HG03460 (cell line): Measurements from ENCODE around the gene PTGR2.
"Not testable (repeated sequence)": the region's sequence is repeated elsewhere in the genome, so short reads cannot be mapped to it uniquely, and the experiment has no call there.

Experiments
- ATAC-seq: cut with Tn5 transposase; IDR thresholded peaks from one replicate; pipeline ENCODE4 v1.9.1; 2021; ENCODE audit not compliant: unreplicated experiment

The PTGR2 gene

GRCh38 chr14:73886449-73887317 is 35.1 kb downstream of the PTGR2 start, which contains the start of gene ZNF410:
Gene ZNF410, plus strand, starts transcription at chr14:73886859. Its CDS starts 5,317 bp downstream, at chr14:73892176.
- ATAC-seq: peak; percentile 93

GRCh38 chr14:73887318-73887616 is 35.6 kb downstream of the PTGR2 start:
- no peak for ATAC-seq

- ATAC-seq: no peak
Observed at GRCh38 chr14:73887694-73888459, 36.2 kb downstream of the PTGR2 start.

GRCh38 chr14:73888460-73888725 is 36.8 kb downstream of the PTGR2 start:
- ATAC-seq: no peak

- no peak for ATAC-seq
Observed at GRCh38 chr14:73888971-73889370, 37.3 kb downstream of the PTGR2 start.

GRCh38 chr14:73889376-73889775 is 37.7 kb downstream of the PTGR2 start:
- ATAC-seq: no peak

GRCh38 chr14:73894180-73894687 is 42.6 kb downstream of the PTGR2 start:
- ATAC-seq: not testable (repeated sequence)

- ATAC-seq: no peak
Observed at GRCh38 chr14:73895939-73896338, 44.3 kb downstream of the PTGR2 start.

- no peak for ATAC-seq
Observed at GRCh38 chr14:73896521-73896920, 44.9 kb downstream of the PTGR2 start.

- no peak for ATAC-seq
Observed at GRCh38 chr14:73903028-73903427, 51.4 kb downstream of the PTGR2 start.

GRCh38 chr14:73909681-73910080 is 58.0 kb downstream of the PTGR2 start:
- ATAC-seq: no peak

- no peak for ATAC-seq
Observed at GRCh38 chr14:73913256-73913655, 61.6 kb downstream of the PTGR2 start.

- no peak for ATAC-seq
Observed at GRCh38 chr14:73916324-73916723, 64.7 kb downstream of the PTGR2 start.

- ATAC-seq: not testable (repeated sequence)
Observed at GRCh38 chr14:73919457-73919856, 67.8 kb downstream of the PTGR2 start.

GRCh38 chr14:73924337-73924736 is 72.7 kb downstream of the PTGR2 start:
- no peak for ATAC-seq
